Measurements from ENCODE around the gene HRAS. TPM values are rescaled to one million over a fixed set of nuclear protein-coding genes. Genes with fewer than 3 reads are reported as not detected.
A peak's percentile ranks its signal among the peaks of the same experiment; 100 is the strongest.

The HRAS gene
- total and polyA plus RNA-seq, 8 donors: 10.4 to 130 (median 21.7) TPM

GRCh38 chr11:579830-580601 is 44.6 kb upstream of the HRAS start:
- ATAC-seq (peak; percentile 6 to 28 (median 20)), DNase-seq (peak in 4 of 6 donors; percentile 41 to 70 (median 56)), FAIRE-seq (no peak)
- no peaks in the 10 kb centered on the region for H3K27me3 ChIP-seq
- H3K4me1 ChIP-seq: peaks cover 22 to 33% (median 28%) of the 10 kb centered on the region in 3 donors
- no peak for TF ChIP-seq CTCF (IDR thresholded peaks at IDR 0.05)
- WGBS, 2 donors: 32% methylated on average over 20 of the region's 20 CpGs
- intact Hi-C loops (cut with DNase I): no loop called here
- H3K27ac ChIP-seq: peak overlapping the region in 3 of 4 donors; percentile 11 to 22 (median 18)
- H3K4me3 ChIP-seq: no peak overlapping the region
- H3K9me3 ChIP-seq: no peaks in the 10 kb centered on the region
- peaks cover 0 to 12% (median 0%) of the 10 kb centered on the region in 3 donors for H3K36me3 ChIP-seq

- Histone ChIP-seq H3K9me3 (no peaks in the 10 kb centered on the region), H3K27ac (no peak overlapping the region), H3K4me1 (peaks cover 22 to 33% (median 28%) of the 10 kb centered on the region in 3 donors), H3K27me3 (no peaks in the 10 kb centered on the region), H3K4me3 (peak overlapping the region in 1 of 4 donors; percentile 81), H3K36me3 (peaks cover 0 to 7% (median 0%) of the 10 kb centered on the region in 3 donors)
- TF ChIP-seq CTCF (IDR thresholded peaks at IDR 0.05): no peak
- ATAC-seq (no peak), DNase-seq (peak in 1 of 6 donors; percentile 29), FAIRE-seq (no peak)
- intact Hi-C loops (cut with DNase I): no loop called here
- 56 to 60% methylated on average over 21 of the region's 21 CpGs for WGBS, 2 donors
These were observed 43.1 kb upstream of the HRAS start for GRCh38 chr11:578276-579035.

- Histone ChIP-seq H3K27me3 (no peaks in the 10 kb centered on the region), H3K27ac (no peak overlapping the region), H3K4me1 (peaks cover 22 to 33% (median 28%) of the 10 kb centered on the region in 3 donors), H3K36me3 (no peaks in the 10 kb centered on the region), H3K4me3 (peak overlapping the region in 3 of 4 donors; percentile 78 to 81 (median 79)), H3K9me3 (no peaks in the 10 kb centered on the region)
- ATAC-seq: no peak
- DNase-seq: no peak
- no peak for FAIRE-seq
- TF ChIP-seq CTCF (IDR thresholded peaks at IDR 0.05): no peak
- 21 to 28% methylated on average over 6 of the region's 6 CpGs for WGBS, 2 donors
- intact Hi-C loops (cut with DNase I): no loop called here
These were observed 42.2 kb upstream of the HRAS start for GRCh38 chr11:577611-577894.

- WGBS, 2 donors: 1% methylated on average over 38 to 46 of the region's 48 CpGs
- Histone ChIP-seq H3K4me3 (peak overlapping the region; percentile 64 to 81 (median 78)), H3K9me3 (no peaks in the 10 kb centered on the region), H3K27me3 (no peaks in the 10 kb centered on the region), H3K27ac (peak overlapping the region in 3 of 4 donors; percentile 25 to 99 (median 47)), H3K4me1 (peaks cover 22 to 33% (median 28%) of the 10 kb centered on the region in 3 donors), H3K36me3 (no peaks in the 10 kb centered on the region)
- TF ChIP-seq CTCF (IDR thresholded peaks at IDR 0.05): no peak
- intact Hi-C loops (cut with DNase I): no loop called here
- FAIRE-seq (no peak), DNase-seq (peak in 4 of 6 donors; percentile 48 to 82 (median 62)), ATAC-seq (no peak)
These were observed 41.6 kb upstream of the HRAS start for GRCh38 chr11:576811-577610.

Measured in pancreas (tissue), 10 donors.